CD4-positive, alpha-beta T cell treated with Interleukin-15 for 4 hours (primary cell): ENCODE data around the gene OCIAD1.
"Not testable (repeated sequence)": the region's sequence is repeated elsewhere in the genome, so short reads cannot be mapped to it uniquely, and the experiment has no call there.

Experiments
- DNase-seq: peaks from one replicate; pipeline ENCODE4 v3.0.0-alpha.2; 2020; ENCODE audit warnings: low spot score

OCIAD1 gene, protein sequence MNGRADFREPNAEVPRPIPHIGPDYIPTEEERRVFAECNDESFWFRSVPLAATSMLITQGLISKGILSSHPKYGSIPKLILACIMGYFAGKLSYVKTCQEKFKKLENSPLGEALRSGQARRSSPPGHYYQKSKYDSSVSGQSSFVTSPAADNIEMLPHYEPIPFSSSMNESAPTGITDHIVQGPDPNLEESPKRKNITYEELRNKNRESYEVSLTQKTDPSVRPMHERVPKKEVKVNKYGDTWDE

DNA sequence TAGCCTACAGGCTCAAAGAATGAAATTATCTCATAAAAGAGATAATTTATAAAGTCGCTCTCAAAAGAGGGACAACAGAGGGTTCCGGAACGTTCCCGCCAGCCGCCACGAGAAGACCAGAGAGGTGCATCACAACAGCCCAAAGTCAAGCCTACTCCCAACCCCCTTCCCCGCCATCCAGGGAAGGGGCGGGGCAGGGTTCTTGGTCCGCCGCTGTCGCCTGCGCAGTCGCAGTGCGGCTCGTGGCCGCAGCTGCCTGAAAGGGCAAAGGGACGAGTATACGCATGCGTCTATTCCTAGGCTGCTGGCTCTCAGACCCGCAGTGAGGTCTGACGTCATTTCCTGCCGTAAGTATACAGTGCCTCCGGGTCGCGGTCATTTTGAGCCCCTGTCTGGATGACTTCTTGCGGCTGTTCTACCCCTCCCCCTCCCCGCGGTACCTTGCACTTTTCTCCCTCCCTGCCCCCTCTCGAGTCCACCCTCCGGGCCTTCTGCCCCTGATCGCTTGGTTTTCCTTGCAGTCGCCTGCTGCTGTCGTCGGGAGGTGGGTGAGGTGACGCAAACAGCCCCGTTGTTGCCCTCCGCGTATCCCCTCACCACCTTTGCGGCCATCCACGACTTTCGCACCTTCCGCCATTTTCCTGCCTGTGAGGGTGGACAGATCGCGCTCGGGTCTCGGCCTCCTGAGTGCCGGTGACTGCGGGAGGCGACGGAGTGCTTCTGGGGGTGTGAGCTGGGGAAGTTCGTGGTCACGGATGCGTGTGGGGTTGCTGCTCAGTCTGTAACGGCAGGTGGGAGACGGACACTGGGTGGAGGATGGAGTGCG lies at the start of gene OCIAD1:
Gene OCIAD1, plus strand, starts transcription at position 383 of the 826 bp plus-strand sequence. CDS start 1,537 bp downstream, outside the sequence.
- DNase-seq: peak; percentile 97

DNA sequence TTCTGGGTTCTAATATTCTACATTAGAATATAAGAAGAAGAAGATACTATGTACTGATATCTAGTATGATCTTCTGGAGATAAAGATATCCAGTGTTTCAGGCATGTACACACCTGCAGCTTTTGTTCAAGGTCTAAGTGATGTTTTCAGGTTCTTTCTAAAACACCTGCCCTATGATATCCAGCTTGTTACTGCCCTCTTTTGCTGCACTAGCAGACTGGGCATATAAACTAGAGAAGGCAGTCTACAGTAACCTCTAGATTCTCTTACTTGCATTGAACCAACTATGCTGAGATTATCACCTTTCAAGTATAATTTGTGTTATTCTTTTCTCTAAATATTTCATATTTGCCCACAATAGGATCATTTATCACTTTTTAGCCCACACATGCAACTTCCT lies 48.9 kb upstream of the OCIAD1 start:
- no peak for DNase-seq

DNA sequence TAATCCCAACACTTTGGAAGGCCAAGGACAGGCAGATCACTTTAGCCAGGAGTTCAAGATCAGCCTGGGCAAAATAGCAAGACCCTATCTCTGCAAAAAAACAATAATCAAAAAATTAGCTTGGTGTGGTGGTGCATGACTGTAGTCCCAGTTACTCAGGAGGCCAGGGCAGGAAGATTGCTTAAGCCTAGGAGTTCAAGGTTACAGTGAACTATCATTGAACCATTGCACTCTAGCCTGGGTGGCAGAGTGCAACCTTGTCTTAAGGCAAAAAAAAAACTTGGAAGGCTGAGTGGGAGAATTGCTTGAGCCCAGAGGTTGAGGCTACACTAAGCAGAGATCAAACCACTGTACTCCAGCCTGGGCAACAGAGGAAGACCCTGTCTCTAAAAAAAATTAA lies 45.6 kb upstream of the OCIAD1 start:
- DNase-seq: no peak

DNA sequence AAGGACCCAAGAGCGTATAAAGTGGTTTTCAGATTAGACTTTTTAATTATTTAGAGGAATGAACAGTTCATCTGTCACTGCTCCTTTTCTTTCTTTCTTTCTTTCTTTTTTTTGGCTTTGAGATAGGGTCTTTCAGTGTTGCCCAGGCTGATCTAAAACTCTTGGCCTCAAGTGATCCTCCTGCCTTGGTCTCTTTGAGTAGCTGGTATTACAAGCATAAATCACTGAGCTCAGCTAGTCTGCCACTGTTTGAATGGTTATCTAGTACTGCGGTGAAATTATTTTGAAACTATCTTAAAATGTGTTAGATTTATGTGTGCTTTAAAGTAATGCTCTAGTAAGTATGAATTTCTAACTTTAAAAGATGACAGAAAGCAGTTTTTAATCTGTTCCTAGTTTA lies 44.3 kb upstream of the OCIAD1 start:
- DNase-seq: no peak

DNA sequence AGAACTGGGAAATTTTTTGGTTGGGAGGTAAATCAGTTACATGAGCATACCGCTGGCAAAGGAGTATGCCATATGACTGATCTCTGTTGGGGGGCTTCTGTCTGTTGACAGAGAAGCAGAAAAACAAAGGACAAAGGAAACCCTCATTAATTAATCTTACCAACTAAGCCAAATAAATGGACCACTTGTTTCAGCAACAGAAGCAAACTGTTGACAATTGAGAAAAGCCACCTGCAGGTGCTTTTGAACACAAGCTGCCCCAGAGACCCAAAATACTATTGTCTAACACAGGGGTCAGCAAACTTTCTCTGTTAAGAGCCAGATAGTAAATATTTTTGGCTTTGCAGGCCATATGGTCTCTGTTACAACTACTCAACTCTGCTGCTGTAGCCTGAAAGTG lies 43.8 kb upstream of the OCIAD1 start:
- no peak for DNase-seq

DNA sequence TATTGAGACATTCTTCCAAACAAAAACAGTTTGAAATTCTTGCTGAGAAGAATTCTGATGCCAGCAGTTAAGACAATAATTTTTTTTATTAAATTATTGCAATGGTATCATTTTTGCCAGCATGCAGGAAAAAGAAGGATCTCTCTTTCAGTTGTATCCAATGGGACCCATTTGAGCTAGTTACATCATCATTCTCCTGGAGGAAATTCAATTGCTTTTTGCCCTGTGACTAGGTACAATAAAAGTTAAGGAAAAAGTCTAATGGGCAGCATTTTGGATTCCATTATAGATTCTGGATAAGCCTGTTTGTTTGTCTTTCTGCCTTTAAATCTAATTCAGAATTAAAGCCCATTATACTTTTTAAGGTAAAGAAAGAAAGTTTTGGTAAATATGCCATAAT lies 40.3 kb upstream of the OCIAD1 start:
- DNase-seq: no peak

DNA sequence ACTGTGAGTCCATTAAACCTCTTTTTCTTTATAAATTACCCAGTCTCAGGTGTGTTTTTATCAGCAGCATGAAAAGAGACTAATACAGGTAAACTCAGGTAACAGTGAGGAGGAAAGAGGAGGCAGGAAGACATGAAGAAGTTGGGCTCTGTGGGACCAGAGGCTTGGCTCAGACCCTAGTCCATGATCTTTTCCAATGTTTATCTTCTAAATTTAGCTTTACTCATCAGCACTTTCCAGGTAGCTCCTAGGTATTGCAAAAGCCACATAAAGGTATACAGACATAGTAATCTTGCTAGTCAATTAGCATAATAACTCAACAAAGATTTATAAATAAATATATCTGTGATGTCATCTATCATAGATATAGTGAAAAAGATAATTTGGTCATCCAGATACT lies 39.6 kb upstream of the OCIAD1 start:
- DNase-seq: no peak

DNA sequence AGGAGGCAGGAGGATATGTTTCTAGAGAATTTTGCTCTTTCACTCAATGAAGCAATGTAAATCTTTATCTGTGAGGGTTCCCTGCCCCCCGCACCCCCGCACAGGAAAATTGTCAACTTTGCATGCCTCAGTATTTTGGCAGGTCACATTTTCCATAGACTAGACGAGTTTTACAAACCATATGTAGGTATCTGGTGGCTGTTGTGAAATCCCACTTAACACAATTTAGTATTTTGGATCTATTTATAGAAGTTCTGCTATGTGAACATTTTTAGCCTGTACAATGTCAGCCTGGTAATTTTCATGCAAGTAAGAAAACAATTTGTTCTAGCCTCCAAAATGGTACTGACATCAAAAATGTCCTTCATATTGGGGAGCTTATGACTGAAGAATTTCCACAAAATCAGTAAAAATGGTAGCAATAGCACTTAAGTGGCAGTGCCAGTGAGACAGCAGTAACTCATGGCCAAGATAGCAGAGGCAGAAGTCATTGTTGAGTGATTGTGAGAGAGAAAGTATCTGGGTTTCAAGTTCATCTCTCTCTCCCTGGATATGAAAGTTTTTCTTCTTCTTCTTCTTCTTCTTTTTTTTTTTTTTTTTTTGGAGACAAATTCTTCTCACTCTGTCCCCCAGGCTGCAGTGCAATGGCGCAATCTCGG lies 38.4 kb upstream of the OCIAD1 start:
- no peak for DNase-seq

DNA sequence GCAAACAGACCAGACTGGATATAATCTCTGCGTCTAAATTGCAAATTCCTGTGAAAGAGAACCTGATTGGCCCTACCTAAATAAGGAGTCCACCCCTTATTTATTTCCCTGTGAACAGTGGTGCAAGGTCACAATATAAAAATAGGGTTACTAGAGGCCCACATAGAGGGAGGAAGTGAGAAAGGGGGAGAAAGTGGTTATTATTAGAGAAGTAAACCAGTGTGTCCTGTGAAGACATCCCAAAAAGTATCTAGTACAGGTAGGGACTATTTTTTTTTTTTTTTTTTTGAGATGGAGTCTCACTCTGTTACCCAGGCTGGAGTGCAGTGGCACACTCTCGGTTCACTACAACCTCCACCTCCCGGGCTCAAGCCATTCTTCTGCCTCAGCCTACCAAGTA lies 35.8 kb upstream of the OCIAD1 start:
- DNase-seq: no peak

DNA sequence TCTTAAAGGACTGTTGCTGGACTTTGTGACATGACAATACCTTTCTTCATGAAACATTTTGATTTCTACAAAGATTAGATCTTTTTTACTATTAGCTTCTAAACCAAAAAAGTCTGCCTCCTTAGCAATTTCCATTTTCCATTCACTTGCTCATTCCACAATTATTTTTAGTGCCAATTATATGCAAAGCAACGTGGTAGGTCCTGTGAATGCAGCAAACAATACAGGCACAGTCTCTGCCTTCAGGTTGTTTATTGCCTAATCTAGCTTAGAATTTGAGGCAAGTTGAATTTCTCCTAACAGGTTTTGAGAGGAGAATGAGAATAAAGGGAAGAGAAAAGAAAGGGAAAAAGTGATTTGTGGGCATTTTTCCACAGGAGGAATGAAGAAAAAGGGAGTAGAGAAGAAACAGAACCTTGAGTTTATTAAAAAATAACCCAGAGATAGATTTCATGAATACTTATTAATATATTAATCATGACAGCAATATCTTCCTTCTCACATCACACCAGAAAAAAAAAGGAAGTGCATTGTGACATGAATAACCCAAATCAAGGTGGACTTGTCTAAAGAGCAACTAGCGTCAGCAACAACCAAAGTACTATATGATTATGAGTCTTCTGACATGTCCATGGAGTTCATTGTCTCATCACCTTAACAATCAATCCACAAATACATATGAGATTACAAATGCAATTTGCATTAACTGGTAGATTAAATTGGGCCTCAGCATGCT lies 34.5 kb upstream of the OCIAD1 start:
- no peak for DNase-seq

DNA sequence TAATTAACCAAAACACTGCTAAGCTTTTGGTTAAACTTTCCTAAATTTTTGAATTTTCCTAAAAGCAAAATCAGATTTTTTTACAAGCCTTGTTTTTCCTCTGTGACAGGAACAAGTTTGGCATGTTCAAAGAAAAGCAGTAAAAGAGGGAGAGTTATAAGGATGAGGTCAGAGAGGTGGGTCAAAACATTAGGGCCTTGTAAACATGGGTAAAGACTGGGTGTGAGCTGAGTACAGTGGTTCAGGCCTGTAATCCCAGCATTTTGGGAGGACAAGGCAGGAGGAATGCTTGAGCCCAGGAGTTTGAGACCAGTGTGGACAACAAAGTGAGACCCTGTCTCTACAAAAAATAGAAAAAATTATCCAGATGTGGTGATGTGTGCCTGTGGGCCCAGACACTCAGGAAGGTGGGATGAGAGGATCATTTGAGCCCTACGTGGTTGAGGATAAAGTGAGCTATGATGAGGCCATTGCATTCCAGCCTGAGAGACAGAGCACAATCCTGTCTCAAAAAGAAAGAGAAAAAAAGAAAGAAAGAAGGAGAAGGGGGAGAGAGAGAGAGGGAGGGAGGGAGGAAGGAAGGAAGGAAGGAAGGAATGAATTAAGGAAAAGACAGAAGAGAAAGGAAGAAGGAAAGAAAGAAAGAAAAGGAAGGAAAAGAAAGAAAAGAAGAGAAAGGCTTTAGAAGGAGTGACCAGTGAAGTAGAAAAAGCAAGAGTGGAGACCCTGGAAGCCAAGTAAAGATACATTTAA lies 33.8 kb upstream of the OCIAD1 start:
- DNase-seq: no peak

DNA sequence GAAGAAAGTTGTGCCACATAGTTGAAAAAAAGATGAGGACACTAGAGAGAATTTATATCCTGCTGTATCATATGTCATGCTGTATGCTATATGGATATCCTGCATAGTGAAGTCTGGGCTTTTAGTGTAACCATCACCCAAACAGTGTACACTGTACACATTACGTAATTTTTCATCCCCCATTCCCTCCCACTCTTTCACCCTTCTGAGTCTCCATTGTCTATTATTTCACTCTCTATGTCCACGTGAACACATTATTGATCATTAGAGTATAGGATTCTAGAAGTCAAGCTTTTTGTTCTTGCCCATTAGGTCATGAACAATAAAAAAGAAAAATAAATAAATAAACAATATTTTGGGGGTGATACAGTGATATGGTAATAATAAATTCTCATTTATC lies 32.8 kb upstream of the OCIAD1 start:
- DNase-seq: no peak

DNA sequence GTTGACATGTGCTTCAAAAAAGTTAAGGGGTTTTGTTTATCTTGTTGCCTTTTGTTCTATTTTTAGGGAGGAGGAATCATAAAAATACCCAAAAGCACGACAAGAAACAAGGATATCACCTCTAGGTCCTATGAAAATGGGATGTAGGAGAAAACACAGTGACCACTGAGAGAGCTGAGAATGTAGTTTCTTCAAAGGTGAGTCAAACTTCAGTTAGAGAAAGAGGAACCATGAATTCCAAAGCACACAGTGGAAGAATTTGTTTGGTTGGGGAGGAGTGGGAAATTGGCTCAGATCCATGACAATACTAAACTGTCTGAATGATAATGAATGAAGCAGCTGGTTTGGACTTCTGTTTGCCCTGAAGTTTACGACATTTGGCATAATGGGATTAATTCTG lies 31.7 kb upstream of the OCIAD1 start:
- DNase-seq: no peak

DNA sequence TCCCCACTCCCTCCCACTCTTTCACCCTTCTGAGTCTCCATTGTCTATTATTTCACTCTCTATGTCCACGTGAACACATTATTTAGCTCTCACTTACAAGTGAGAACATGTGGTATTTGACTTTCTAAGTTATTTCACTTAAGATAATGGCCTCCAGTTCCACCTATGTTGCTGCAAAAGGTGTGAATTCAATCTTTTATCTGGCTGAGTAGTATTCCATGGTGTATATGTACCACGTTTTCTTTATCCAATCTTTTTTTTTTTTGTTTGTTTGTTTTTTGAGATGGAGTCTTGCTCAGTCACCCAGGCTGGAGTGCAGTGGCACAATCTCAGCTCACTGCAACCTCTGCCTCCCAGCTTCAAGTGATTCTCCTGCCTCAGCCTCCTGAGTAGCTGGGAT lies 30.7 kb upstream of the OCIAD1 start:
- DNase-seq: not testable (repeated sequence)

DNA sequence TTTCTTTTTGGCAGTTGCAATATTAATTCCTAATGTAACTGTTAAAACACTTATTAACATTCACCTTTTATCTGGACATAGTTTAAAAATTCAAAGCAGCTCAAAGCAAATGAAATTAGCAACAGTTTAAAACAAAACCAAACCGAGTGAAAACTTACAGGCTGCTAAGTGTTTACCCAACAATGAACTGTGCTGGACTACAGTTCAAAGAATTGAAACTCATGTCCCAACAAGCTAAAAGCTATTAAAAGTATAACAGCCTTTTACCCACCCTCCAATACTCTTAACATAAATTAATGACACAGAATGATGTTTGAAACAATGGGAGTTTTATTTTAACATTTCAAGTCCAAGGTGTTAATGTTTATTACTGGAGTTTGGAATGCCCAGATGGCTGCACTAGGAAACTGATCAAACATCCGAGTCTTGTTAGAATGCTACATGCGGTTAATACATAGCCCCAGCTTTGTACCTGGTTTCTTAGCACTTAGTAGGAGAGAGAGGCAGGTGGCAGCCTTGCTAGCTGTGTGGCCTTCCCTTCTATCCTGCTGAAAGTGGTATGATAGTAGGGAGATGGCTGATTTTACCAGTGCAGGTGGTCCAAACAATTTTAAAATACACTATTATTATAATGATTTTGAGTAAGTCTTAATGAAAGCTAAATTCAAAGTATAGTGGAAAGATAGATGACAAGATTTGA lies 29.7 kb upstream of the OCIAD1 start:
- DNase-seq: no peak

DNA sequence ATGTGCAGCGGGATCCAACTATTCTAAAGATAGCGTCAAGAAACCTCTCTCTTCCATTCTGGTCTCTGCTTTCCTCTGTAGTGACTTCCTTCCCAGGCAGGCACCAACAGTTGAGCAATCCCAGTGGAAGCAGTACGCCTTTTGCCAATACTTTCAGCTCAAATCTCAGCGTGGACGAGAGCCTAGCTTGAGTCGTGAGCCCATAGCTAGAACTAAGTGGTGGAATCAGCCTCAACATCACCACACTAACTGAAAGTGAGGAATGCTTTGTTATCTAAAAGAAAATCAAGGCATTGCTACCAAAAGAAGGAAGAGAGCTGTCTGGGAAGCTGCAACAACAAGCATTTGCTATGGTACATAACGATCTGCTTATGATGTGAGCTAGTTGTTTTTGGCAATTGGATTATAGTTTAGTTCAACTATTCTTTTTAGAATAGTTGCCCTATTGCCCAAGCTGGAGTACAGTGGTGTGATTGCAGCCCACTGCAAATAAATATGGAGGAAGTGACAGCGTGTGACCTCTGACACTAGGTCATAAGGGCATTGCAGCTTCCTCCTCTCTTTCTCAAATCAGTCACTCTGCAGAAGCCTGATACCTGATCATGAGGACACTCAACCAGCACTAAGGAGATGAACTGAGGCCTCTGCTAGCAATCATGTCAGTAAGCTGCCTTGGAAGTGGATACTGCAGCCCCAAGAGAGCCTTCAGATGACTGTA lies 26.1 kb upstream of the OCIAD1 start:
- DNase-seq: no peak

DNA sequence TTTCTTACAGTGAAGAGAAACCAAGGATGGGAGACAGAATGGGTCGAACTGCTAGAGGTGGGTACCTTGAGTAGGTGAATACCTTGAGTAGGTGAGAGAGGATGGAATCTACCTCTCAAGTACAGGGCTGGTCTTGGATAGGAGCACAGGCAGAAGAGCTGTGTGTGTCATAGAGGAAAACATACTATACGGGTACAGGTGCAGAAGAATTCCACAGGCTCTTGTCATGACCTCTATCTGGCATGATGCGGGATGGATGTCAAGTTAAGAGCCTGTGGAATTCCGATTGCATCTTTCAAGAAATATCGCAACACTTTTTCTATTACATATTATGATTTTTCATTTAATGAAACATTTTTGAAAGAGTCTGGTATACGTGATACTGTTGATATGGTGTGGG lies 18.0 kb upstream of the OCIAD1 start:
- DNase-seq: no peak

DNA sequence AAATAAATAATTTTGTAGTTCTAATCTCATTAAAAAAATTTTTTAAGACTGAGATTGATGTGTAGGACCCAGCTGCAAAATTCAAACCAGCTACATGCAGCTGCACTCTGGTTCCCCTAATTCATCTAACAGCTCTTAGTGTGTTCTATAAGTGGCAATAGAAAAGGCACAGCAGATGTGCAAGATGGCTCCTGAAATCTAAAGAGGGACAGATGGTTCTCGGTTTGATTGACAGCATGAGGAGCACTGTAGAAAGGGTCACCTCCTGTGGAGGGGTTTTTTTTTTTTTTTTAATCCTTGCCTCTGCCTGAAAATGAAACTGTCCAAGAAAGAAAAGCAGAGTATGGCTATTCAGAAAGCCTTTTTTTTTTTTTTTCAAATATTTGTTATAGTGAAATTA lies 16.9 kb upstream of the OCIAD1 start:
- DNase-seq: no peak

DNA sequence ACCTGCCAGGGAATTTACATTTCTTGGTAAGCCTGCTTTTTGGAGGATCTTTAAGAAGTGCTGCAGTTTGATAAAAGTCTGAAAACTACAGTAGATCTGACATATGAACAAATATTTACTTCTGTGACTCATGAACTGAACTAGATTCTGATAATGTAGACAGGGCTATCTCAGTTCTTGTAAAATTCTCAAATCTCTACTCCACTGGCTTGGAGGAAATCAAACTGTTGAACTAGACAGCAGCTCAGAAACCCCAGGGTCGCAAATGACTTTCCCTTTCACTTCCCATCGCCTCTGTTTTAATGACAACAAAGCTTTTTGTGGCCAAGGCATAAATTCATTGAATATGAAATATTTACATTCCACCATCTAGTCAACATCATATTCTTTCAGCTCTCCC lies 15.4 kb upstream of the OCIAD1 start:
- no peak for DNase-seq

DNA sequence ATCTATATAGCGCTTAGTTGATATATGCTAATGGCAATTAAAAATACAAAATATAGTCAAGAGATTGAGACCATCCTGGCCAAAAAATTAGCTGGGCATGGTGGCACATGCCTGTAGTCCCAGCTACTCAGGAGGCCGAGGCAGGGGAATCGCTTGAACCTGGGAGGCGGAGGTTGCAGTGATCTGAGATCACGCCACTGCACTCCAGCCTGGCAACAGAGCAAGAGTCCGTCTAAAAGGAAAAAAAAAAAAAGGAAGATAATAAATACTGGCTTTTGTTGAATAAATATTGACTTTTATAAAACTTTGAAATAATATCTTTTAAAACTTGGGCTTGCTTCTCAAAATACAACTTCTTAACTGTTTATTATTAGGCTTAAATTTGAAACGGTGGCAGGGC lies 14.6 kb upstream of the OCIAD1 start:
- not testable (repeated sequence) for DNase-seq
